Esophagus squamous epithelium (tissue), 4 donors: Measurements from ENCODE around the gene TMEM40.

Source experiments
- POLR2A ChIP-seq, 4 donors: fragments of 450-650 bp; IDR thresholded peaks; one replicate each; pipeline ENCODE4 v1.6.1; 2017; ENCODE audit warnings: antibody characterized with exemption in 4 of 4, mild to moderate bottlenecking in 4 of 4, moderate library complexity in 3 of 4
- TF ChIP-seq, protein P1 (sequence below), 6 experiments: fragments of 450-650 bp in 4 of 6; fragments of 200-600 bp in 2 of 6; sonication (generic) in 2 of 6; IDR thresholded peaks; one replicate each; pipeline ENCODE4 v1.5.1; 2016 to 2019; ENCODE audit warnings: antibody characterized with exemption in 6 of 6, mild to moderate bottlenecking in 4 of 6, moderate library complexity in 4 of 6

DNA sequence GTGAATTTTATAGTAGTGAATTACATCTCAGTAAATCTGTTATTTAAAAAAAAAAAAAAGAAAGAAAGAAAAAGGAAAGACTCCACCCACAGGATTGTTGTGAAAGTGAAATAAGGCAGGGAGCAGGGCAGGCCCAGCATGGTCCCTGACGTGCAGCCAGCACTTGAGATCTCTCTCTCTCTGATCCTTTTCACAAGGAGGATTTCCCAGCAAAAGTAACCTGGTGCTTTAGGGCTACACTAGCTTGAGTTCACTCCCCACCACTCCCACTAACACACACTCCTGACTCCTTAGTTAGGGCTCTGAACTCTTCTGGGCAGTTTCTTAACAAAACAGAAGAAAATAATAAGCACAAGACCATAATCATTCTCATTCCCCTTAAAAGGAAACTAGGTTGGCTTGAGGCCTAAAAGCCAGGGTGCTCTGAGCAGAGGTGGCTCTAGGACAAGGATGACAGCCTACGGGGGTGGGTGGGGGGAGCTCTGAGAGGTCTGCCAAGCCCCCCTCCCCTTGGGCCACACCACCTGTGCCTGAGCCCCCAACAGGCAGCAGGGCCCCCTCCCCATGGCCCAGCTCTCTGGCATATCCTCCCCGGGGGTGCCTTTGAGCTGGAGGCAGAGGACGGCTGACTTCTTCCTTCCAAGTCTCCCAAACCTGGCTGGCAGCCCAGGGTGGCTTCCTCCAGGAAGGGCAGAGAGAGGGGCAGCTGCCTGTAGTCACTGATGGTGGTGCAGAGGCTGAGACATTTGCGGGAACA is 856 bp downstream of the TMEM40 start:
- TF ChIP-seq, protein P1, sequence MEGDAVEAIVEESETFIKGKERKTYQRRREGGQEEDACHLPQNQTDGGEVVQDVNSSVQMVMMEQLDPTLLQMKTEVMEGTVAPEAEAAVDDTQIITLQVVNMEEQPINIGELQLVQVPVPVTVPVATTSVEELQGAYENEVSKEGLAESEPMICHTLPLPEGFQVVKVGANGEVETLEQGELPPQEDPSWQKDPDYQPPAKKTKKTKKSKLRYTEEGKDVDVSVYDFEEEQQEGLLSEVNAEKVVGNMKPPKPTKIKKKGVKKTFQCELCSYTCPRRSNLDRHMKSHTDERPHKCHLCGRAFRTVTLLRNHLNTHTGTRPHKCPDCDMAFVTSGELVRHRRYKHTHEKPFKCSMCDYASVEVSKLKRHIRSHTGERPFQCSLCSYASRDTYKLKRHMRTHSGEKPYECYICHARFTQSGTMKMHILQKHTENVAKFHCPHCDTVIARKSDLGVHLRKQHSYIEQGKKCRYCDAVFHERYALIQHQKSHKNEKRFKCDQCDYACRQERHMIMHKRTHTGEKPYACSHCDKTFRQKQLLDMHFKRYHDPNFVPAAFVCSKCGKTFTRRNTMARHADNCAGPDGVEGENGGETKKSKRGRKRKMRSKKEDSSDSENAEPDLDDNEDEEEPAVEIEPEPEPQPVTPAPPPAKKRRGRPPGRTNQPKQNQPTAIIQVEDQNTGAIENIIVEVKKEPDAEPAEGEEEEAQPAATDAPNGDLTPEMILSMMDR (IDR thresholded peaks at IDR 0.05): peak in 1 of 6 experiments; percentile 4
- TF ChIP-seq POLR2A (IDR thresholded peaks at IDR 0.05): no peak
